GM10248 (cell line): ENCODE measurements around the gene LUZP2.

Source experiments
- CTCF ChIA-PET: fragments of 300-600 bp; sonication (Branson Sonifier 250); formaldehyde crosslinking; extraction: SDS; loops from one replicate; lab custom pipeline; 2021; ENCODE audit warnings: antibody characterized with exemption; lab: Yijun Ruan, JAX
- POLR2A ChIA-PET: fragments of 350-650 bp; sonication (Branson Sonifier 250); formaldehyde crosslinking; extraction: SDS; loops from one replicate; lab custom pipeline; 2020; ENCODE audit warnings: antibody characterized with exemption; lab: Yijun Ruan, JAX
- DNase-seq: peaks from one replicate; pipeline ENCODE4 v3.0.0; 2012; ENCODE audit errors: extremely low spot score
- TF ChIP-seq, protein P1 (sequence below): IDR thresholded peaks from 2 replicates; pipeline ENCODE4 v1.5.1; 2012; ENCODE audit warnings: mild to moderate bottlenecking, low read depth; ENCODE audit errors: extremely low read depth, missing control alignments, control extremely low read depth

LUZP2 gene

DNA sequence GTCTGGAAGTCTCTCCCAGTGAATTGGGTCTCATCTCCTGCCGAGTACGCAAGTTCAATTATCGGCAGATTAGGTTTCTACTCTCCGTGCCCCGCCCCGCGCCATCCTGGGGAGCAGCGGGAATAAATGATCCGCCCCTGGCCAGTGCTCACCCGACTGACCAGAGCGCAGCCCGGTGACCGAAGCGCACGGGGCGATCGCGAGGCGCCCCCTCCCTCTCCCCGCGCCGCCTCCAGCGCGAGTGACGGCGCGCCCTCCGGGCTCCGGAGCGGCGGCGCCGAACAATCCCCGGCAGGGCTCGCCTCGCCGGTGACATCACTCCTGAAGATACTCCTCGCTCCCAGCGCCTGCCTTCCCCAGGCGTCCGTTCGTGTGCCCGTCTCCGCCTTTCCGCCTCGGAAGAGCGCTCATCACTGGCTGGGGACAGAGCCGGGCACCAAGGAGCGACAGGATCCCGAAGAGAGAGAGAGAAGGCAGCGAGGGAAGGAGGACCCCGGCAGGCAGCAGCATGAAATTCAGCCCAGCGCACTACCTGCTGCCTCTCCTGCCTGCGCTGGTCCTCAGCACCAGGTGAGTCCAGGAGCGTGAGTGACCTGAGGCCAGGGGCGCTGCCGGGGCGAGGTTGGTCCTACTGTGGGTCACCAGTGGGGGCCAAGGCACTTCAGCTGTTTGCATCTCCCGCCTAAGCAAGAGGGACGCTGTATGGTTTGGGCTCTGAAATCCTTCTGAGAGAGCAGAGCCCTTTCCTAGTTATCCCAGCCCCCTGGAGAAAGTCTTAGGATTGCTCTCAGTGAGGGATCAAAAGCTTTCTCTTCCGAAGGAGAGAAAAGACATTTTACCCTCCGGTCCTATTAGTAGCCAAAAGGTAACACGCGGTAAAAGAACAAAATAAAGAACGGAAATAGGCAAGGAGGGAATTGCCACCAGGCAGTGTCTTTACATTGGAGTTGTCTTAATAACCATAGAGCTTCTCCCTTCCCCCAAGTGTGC lies at the start of gene LUZP2:
Gene LUZP2, plus strand, starts transcription at position 318 of the 990 bp plus-strand sequence.
- DNase-seq: no peak
- TF ChIP-seq, protein P1, sequence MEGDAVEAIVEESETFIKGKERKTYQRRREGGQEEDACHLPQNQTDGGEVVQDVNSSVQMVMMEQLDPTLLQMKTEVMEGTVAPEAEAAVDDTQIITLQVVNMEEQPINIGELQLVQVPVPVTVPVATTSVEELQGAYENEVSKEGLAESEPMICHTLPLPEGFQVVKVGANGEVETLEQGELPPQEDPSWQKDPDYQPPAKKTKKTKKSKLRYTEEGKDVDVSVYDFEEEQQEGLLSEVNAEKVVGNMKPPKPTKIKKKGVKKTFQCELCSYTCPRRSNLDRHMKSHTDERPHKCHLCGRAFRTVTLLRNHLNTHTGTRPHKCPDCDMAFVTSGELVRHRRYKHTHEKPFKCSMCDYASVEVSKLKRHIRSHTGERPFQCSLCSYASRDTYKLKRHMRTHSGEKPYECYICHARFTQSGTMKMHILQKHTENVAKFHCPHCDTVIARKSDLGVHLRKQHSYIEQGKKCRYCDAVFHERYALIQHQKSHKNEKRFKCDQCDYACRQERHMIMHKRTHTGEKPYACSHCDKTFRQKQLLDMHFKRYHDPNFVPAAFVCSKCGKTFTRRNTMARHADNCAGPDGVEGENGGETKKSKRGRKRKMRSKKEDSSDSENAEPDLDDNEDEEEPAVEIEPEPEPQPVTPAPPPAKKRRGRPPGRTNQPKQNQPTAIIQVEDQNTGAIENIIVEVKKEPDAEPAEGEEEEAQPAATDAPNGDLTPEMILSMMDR: no peak
- ChIA-PET CTCF (interaction anchor here (1.1 to 1.2 kb wide), 2 partner anchors 9 to 29 kb away, joined by 3 to 4 read pairs; no protein-coding TSS in a partner anchor), POLR2A (no interaction called here)

DNA sequence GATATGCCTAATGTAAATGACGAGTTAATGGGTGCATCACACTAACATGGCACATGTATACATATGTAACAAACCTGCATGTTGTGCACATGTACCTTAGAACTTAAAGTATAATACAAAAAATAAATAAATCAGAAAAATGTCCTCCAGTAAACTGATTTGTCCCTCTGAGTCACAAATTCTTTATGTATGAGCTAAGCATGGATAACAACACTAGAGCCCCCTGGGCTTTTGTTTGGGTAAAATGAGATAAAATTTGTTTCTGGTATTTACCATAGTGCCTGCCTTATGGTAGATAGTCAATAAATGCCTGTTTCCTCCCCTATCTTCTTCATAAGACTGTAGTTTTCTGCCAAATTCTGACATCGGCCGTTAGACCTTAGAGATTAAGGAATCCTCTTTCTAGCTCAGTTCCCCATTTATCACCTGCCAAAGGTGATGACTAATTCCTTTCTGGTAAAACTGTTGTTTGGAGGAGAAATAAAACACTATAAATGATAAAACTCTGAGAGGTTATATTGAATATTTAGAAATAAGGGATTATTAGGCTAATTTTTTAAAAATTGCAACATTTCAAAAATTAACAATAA lies 43.6 kb upstream of the LUZP2 start:
- TF ChIP-seq, protein P1: no peak
- CTCF ChIA-PET: interaction anchor here (1.5 kb wide), 1 partner anchor 8 kb away, joined by 4 read pairs; no protein-coding TSS in a partner anchor
- POLR2A ChIA-PET: no interaction called here
- no peak for DNase-seq

DNA sequence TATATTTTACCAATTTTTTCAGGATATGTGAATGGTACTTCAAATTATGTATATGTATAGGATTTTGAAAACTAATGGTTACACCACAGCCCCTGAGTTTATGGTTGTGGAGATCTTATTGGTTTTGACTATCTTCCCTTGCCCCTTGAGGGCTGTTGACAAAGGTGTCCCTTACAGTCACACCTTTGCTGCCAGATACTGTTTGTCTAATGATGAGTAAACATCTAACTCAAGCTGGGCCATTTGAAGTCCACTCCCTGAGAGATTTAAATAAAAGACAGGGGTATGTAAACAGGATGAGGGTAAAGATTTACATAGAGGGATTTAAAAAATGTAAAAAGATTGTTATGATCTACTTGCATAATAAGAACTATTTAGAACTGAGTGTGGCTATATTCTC lies 38.9 kb upstream of the LUZP2 start:
- TF ChIP-seq, protein P1: no peak
- DNase-seq: no peak
- POLR2A ChIA-PET: no interaction called here
- CTCF ChIA-PET: no interaction called here

DNA sequence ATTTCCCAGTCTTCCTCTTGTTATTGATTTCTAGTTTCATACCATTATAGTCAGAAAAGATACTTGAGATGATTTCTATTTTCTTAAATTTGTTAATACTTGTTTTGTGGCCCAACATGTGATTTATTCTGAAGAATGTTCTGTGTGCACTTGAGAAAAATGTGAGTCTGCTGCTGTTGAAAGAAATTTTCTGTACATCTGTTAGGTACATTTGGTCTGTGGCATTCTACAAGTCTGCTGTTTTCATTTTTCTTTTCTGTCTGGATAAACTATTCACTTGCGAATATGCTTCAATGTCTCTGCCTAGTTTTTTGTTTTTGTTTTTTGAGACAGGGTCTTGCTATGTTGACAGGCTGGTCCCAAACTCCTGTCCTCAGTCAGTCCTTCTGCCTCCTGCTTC lies 26.4 kb upstream of the LUZP2 start:
- TF ChIP-seq, protein P1: no peak
- DNase-seq: no peak
- POLR2A ChIA-PET: no interaction called here
- CTCF ChIA-PET: no interaction called here

DNA sequence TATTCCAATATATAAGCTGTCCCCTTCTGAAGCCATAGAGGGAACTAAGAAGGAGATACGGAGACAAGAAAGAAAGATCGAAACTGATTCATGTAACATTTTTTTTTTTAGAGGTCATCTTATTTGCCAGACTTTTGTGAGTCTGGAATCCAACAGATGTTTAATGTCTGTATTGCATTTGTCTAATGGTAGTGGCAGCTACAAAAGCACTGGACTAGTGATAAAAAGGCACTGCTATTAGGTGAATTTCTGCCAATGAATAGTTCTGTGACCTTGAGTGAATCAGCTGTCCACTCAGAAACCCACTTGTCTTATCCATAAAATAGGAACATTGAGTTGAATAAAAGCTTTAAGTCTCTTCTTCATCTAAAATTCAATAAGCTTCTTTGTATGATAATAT lies 25.8 kb upstream of the LUZP2 start:
- TF ChIP-seq, protein P1: no peak
- POLR2A ChIA-PET: no interaction called here
- CTCF ChIA-PET: interaction anchor here (1.1 kb wide), 1 partner anchor 35 kb away, joined by 3 read pairs; no protein-coding TSS in a partner anchor
- DNase-seq: no peak

DNA sequence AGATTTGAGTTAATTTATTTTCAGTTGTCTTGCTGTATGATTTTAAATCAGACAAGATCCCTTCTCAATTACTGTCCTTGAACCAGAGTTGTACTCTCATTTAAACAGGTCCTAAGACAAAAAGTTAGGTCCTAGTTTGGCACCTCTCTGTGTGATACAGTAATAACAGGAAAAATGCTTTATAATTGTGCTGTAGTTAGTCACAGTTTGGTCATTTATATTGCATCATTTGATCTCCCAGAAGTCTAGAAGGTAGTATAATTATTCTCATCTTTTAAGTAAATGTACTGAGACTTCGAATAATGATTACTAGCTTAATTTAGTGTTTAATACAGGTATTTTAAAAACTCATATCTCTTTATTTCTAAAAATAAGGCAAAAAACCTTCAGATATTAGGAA lies 18.1 kb upstream of the LUZP2 start:
- POLR2A ChIA-PET: no interaction called here
- CTCF ChIA-PET: no interaction called here

More for the DNA sequence above, 18.1 kb upstream of the LUZP2 start:
- TF ChIP-seq, protein P1: no peak
- DNase-seq: no peak
